C4-2B (cell line): ENCODE data around the gene KLK11.

ENCODE experiments used
- ZFX ChIP-seq: fragments of 450-650 bp; IDR thresholded peaks from 2 replicates; pipeline ENCODE4 v1.6.1; 2017
- TF ChIP-seq, protein P1 (sequence below): fragments of 450-650 bp; conservative IDR thresholded peaks from 2 replicates; pipeline ENCODE4 v1.5.1; 2017; ENCODE audit warnings: mild to moderate bottlenecking

- TF ChIP-seq, protein P1, sequence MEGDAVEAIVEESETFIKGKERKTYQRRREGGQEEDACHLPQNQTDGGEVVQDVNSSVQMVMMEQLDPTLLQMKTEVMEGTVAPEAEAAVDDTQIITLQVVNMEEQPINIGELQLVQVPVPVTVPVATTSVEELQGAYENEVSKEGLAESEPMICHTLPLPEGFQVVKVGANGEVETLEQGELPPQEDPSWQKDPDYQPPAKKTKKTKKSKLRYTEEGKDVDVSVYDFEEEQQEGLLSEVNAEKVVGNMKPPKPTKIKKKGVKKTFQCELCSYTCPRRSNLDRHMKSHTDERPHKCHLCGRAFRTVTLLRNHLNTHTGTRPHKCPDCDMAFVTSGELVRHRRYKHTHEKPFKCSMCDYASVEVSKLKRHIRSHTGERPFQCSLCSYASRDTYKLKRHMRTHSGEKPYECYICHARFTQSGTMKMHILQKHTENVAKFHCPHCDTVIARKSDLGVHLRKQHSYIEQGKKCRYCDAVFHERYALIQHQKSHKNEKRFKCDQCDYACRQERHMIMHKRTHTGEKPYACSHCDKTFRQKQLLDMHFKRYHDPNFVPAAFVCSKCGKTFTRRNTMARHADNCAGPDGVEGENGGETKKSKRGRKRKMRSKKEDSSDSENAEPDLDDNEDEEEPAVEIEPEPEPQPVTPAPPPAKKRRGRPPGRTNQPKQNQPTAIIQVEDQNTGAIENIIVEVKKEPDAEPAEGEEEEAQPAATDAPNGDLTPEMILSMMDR: no peak
- TF ChIP-seq ZFX: no peak
Measured at GRCh38 chr19:51075998-51076397, 49.6 kb upstream of the KLK11 start.
